GM23248 (cell line): ENCODE results near the gene RAB18. TPM values are rescaled to one million over a fixed set of nuclear protein-coding genes. Genes with fewer than 3 reads are reported as not detected.

ENCODE experiments used
- DNase-seq: peaks from one replicate; pipeline ENCODE4 v3.0.0-alpha.2; 2015
- H2AFZ ChIP-seq: fragments of 200-600 bp; sonication (generic); 2 replicates; pipeline ENCODE4 v1.6.1; 2016; ENCODE audit warnings: antibody characterized with exemption
- H3F3A ChIP-seq: fragments of 200-600 bp; sonication (generic); 2 replicates; pipeline ENCODE4 v1.6.1; 2016; ENCODE audit warnings: mild to moderate bottlenecking, antibody characterized with exemption, mixed run types; ENCODE audit not compliant: insufficient read depth
- H3K27ac ChIP-seq: fragments of 200-600 bp; sonication (generic); 2 replicates; pipeline ENCODE4 v1.5.1; 2016; ENCODE audit warnings: mild to moderate bottlenecking
- H3K27me3 ChIP-seq: fragments of 200-600 bp; sonication (generic); replicated peaks from 2 replicates; pipeline ENCODE4 v1.6.1; 2016; ENCODE audit warnings: mild to moderate bottlenecking; ENCODE audit not compliant: insufficient read depth
- H3K36me3 ChIP-seq: fragments of 200-600 bp; sonication (generic); 2 replicates; pipeline ENCODE4 v1.6.1; 2016; ENCODE audit warnings: low read depth, mild to moderate bottlenecking
- H3K4me1 ChIP-seq: fragments of 200-600 bp; sonication (generic); 2 replicates; pipeline ENCODE4 v1.6.1; 2016; ENCODE audit warnings: mild to moderate bottlenecking; ENCODE audit not compliant: insufficient read depth
- H3K4me2 ChIP-seq: fragments of 200-600 bp; sonication (generic); one replicate; pipeline ENCODE4 v1.6.1; 2016; ENCODE audit warnings: mild to moderate bottlenecking; ENCODE audit not compliant: unreplicated experiment
- H3K4me3 ChIP-seq: fragments of 200-600 bp; sonication (generic); 2 replicates; pipeline ENCODE4 v1.5.1; 2016; ENCODE audit warnings: mild to moderate bottlenecking
- H3K79me2 ChIP-seq: fragments of 200-600 bp; sonication (generic); 2 replicates; pipeline ENCODE4 v1.6.1; 2016; ENCODE audit warnings: mild to moderate bottlenecking; ENCODE audit not compliant: insufficient read depth
- H3K9ac ChIP-seq: fragments of 200-600 bp; sonication (generic); 2 replicates; pipeline ENCODE4 v1.6.1; 2016; ENCODE audit warnings: mild to moderate bottlenecking
- H3K9me2 ChIP-seq: fragments of 200-600 bp; sonication (generic); 2 replicates; pipeline ENCODE4 v1.6.1; 2016; ENCODE audit warnings: mixed run types, mild to moderate bottlenecking, moderate library complexity; ENCODE audit not compliant: insufficient read depth
- H3K9me3 ChIP-seq: fragments of 200-600 bp; sonication (generic); one replicate; pipeline ENCODE4 v1.6.1; 2017; ENCODE audit warnings: low read depth
- H4K20me1 ChIP-seq: fragments of 200-600 bp; sonication (generic); 2 replicates; pipeline ENCODE4 v1.6.0; 2016; ENCODE audit not compliant: insufficient read depth
- EZH2 ChIP-seq: fragments of 200-600 bp; sonication (generic); IDR thresholded peaks from 2 replicates; pipeline ENCODE4 v1.6.1; 2018; ENCODE audit warnings: antibody characterized with exemption, mild to moderate bottlenecking; ENCODE audit not compliant: insufficient read depth, poor library complexity, severe bottlenecking
- EZH2phosphoT487 ChIP-seq: fragments of 200-600 bp; sonication (generic); IDR thresholded peaks from 2 replicates; pipeline ENCODE4 v1.6.1; 2018; ENCODE audit warnings: antibody characterized with exemption, moderate library complexity, mild to moderate bottlenecking, low read depth; ENCODE audit not compliant: insufficient read depth
- WGBS, 2 experiments: methylation state at CpG; one replicate each; pipeline ENCODE4 v1.1.6; 2015 to 2017; ENCODE audit warnings: low lambda C conversion rate in 2 of 2, low coverage in 1 of 2; ENCODE audit errors: missing lambda C conversion rate in 2 of 2; 5-methylcytosine and 5-hydroxymethylcytosine counted together
- in situ Hi-C: fragments of 300-500 bp; cut with MboI; formaldehyde crosslinking; loops from 2 replicates; pipeline ENCODE4 v1.15.0; 2020
- polyA plus RNA-seq: library from polyadenylated mRNA; unstranded; fragments of >200 nt; fragmentation: Nextera tagmentation; extraction: Ambion mirVana; gene quantifications from 2 replicates; pipeline ENCODE4 v1.2.1, GENCODE V29; 2016
- total RNA-seq: library from RNA; depleted of rRNA; stranded (reverse); fragments of >200 nt; shearing (Covaris generic); gene quantifications from 2 replicates; pipeline ENCODE4 v1.2.3, GENCODE V29; 2014

RAB18 gene
- total and polyA plus RNA-seq, 2 experiments from 2014 or later, result 57.7 to 221 TPM

DNA sequence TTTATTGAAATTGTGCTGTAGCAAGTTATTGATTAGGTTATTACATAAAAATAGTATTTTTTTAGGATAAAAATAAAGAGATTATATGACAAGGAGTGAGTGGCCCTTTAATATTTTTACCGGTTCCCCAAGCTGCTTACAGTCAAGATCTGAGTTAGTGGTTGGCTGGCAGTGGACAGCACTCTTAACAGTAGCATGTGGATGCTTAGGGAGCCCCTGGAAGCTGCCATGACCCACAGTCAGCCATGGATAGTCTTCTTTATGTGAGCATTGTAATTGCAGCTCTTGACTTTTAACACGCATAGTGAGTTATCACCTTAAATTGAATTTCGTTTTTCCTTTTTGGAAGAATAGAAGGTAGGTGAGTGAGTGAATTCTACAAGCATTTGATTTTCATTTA, 22.1 kb downstream of the RAB18 start:
- no peaks in the 10 kb centered on the region for H3K9me2 ChIP-seq
- 69 to 70% methylated on average over 3 of the region's 3 CpGs for WGBS, 2 experiments
- H3K9me3 ChIP-seq, result no peaks in the 10 kb centered on the region
- H3K9ac ChIP-seq, result no peak overlapping the region
- H3K79me2 ChIP-seq, result peaks cover 100% of the 10 kb centered on the region
- DNase-seq, result peak; percentile 15
- no peak for TF ChIP-seq EZH2phosphoT487
- no peak for TF ChIP-seq EZH2
- H3K36me3 ChIP-seq, result peaks cover 11% of the 10 kb centered on the region; the same call in 1 of the 2 replicates
- H3K4me2 ChIP-seq, result peak overlapping the region; percentile 31
- H2AFZ ChIP-seq, result no peak overlapping the region
- peaks cover 5% of the 10 kb centered on the region for H3F3A ChIP-seq
- peaks cover 46% of the 10 kb centered on the region for H3K4me1 ChIP-seq
- peaks cover 2% of the 10 kb centered on the region; the same call in 1 of the 2 replicates for H4K20me1 ChIP-seq
- peak overlapping the region; percentile 31 for H3K27ac ChIP-seq
- in situ Hi-C loops, result no loop called here
- no peaks in the 10 kb centered on the region for H3K27me3 ChIP-seq
- no peak overlapping the region for H3K4me3 ChIP-seq

DNA sequence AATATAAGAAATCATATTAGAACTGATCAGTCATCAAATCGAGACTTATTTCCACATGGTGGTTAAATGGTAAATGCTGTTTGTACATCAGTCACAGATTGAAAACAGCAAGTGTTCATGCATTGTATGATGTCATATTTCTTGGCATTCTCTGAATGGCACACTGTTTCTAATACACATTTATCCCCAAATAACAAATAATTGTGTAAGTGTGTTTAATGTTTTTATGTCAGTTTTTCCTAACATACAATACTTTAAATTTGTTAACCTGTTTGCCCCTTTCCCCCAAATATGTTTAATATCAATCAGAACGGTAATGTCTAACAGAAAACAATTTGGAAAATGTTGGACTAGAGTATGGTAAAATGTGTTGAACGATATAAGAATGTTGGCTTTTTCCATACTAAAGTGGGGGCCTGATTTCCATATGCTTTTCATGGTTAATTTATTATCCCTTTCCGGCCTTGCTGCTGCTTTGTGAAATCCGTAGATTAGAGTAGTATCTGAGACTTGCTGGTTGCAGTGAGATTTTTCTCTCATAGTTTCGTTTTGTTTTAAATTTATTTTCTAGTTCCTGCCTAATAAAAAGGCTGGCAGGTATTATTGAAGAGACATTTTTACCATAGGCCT, 23.7 kb downstream of the RAB18 start:
- Histone ChIP-seq H3K9ac (no peak overlapping the region), H3K4me2 (no peak overlapping the region), H3K27ac (no peak overlapping the region), H3K9me2 (no peaks in the 10 kb centered on the region), H3K4me1 (peaks cover 38% of the 10 kb centered on the region), H3K9me3 (no peaks in the 10 kb centered on the region), H3K79me2 (peaks cover 100% of the 10 kb centered on the region), H3K27me3 (no peaks in the 10 kb centered on the region), H3F3A (peaks cover 5% of the 10 kb centered on the region), H3K4me3 (no peak overlapping the region), H2AFZ (no peak overlapping the region), H4K20me1 (no peaks in the 10 kb centered on the region; the same call in 1 of the 2 replicates), H3K36me3 (peaks cover 11% of the 10 kb centered on the region; the same call in 1 of the 2 replicates)
- DNase-seq, result peak; percentile 28
- WGBS, 2 experiments, result 76 to 78% methylated on average over 6 of the region's 6 CpGs
- in situ Hi-C loops, result no loop called here
- TF ChIP-seq EZH2 (no peak), EZH2phosphoT487 (no peak)

- peaks cover 5% of the 10 kb centered on the region for H3F3A ChIP-seq
- no peak overlapping the region for H2AFZ ChIP-seq
- no peaks in the 10 kb centered on the region; the same call in 1 of the 2 replicates for H4K20me1 ChIP-seq
- H3K9me2 ChIP-seq, result no peaks in the 10 kb centered on the region
- H3K4me1 ChIP-seq, result peaks cover 37% of the 10 kb centered on the region
- H3K27ac ChIP-seq, result peak overlapping the region; percentile 36
- DNase-seq, result peak; percentile 32
- 97 to 99% methylated on average over 3 of the region's 3 CpGs for WGBS, 2 experiments
- in situ Hi-C loops, result no loop called here
- H3K9me3 ChIP-seq, result no peaks in the 10 kb centered on the region
- H3K79me2 ChIP-seq, result peaks cover 100% of the 10 kb centered on the region
- no peak overlapping the region; the same call in 1 of the 2 replicates for H3K9ac ChIP-seq
- H3K4me3 ChIP-seq, result no peak overlapping the region
- H3K27me3 ChIP-seq, result no peaks in the 10 kb centered on the region
- no peak overlapping the region for H3K4me2 ChIP-seq
- H3K36me3 ChIP-seq, result peaks cover 20% of the 10 kb centered on the region
- TF ChIP-seq EZH2phosphoT487 (no peak), EZH2 (no peak)
Measured at GRCh38 chr10:27529010-27529783, 25.1 kb downstream of the RAB18 start.

- Histone ChIP-seq H3F3A (peaks cover 4% of the 10 kb centered on the region), H3K79me2 (peaks cover 100% of the 10 kb centered on the region), H3K4me1 (peaks cover 37% of the 10 kb centered on the region), H3K36me3 (peaks cover 32% of the 10 kb centered on the region), H3K4me2 (no peak overlapping the region), H3K9ac (no peak overlapping the region), H3K9me2 (no peaks in the 10 kb centered on the region), H3K27ac (no peak overlapping the region), H2AFZ (no peak overlapping the region), H3K4me3 (no peak overlapping the region), H4K20me1 (no peaks in the 10 kb centered on the region; the same call in 1 of the 2 replicates), H3K27me3 (no peaks in the 10 kb centered on the region), H3K9me3 (no peaks in the 10 kb centered on the region)
- no peak for DNase-seq
- TF ChIP-seq EZH2 (no peak), EZH2phosphoT487 (no peak)
- 92 to 100% methylated on average over 1 of the region's 1 CpG for WGBS, 2 experiments
- in situ Hi-C loops, result no loop called here
Measured at GRCh38 chr10:27530477-27530876, 26.4 kb downstream of the RAB18 start.
